Left forelimb (tissue), 1 donor: ENCODE results near the gene SLC35E2B.

Experiments
- DNase-seq: peaks from one replicate; pipeline ENCODE4 v3.0.0-alpha.2; 2018; ENCODE audit warnings: low spot score

SLC35E2B gene

DNA sequence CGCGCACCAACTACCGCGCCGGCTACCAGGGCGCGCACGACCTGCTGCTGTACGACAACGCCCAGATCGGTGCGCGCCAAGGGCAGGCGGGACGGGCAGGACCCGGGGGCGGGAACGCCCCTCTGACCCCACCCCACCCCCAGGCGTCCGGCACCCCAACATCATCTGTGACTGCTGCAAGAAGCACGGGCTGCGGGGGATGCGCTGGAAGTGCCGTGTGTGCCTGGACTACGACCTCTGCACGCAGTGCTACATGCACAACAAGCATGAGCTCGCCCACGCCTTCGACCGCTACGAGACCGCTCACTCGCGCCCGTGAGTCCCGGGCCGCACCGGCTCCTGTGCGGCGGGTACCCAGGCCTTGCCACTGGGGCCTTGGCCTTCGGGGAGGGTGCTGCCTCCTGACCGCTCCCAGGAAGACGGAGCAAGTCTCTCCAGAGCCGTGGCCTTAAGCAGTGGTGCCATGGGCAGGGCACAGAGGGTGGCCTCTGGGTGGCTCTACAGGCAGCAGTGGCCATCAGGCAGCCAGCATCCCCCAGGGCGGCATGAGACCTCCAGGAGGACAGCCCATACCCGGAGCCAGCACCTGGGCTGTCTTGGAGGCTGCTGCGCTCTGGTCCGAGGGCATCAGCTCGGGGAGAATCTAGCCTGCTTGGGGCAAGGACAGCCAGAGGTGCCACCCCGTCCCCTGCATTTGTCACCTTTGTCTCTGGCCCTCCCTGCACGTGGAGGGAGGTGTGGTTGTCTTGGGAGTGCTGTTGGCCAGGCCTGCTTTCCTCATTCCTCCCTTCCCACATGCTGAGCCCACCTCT lies 68.8 kb downstream of the SLC35E2B start:
- no peak for DNase-seq

DNA sequence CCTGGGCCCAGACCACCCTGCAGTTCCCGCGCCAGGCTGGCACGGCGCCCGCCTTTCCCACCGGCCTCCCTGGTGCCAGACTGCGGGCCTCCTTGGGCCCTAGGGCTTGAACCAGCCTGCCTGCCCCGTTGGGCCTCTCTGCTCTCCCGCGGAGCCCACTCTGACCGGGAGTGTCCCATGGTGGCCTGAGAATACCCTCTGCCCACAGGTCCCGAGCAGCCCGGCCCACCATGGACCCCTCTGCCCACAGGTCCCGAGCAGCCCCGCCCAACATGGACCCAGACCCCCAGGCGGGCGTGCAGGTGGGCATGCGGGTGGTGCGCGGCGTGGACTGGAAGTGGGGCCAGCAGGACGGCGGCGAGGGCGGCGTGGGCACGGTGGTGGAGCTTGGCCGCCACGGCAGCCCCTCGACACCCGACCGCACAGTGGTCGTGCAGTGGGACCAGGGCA lies 69.4 kb downstream of the SLC35E2B start:
- no peak for DNase-seq

DNA sequence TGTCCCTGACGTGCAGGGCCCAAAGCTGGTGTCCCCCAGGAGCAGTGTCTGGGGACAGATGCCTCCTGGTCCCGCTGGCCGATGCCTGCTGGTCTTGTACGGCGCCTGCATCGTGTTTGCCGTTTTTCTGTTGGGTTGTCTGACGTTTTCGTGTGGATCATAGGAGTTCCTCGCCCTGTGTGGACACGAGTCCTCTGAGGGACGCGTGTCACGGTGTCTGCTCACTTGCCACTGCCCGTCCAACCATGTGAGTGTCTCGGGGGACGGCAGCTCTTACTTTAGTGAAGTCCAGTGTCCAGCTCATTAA lies 69.9 kb downstream of the SLC35E2B start:
- no peak for DNase-seq

DNA sequence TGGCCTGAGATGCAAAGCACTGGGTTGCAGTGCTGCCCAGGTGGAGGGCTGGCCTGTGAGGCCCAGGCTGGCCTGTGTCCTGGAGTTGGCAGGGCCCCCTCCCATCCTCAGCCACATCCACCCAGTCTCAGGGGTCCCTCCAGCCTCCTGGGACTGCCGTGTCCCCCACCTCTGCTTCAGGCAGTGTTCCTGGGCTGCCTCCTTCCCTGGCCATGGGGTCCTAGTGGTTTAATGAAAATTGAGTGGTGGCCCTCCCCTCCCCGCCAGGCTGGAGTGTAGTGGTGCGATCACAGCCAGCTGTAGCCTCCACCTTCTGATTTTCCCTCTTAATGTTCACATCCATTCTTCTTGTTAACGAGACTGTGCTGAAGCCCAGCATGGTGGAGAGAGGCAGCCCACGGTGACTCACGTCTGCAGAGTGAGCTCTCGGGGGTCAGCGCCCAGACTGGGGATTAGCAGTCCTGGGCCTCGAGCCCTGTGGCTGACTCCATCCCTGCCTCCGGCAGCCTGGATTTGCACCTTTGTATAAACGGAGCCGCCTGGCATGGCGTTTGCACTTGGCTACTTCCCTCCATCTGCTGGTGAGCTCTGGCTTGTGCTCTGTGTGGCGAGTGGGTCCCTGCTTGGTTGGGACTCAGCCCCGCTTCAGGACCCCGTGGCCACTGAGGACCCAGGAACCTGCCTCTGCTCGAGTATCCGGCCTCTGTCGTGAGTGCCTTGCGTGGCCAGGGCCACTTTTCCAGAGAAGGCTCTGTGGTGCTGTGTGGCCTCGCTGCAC lies 70.4 kb downstream of the SLC35E2B start:
- DNase-seq: no peak

DNA sequence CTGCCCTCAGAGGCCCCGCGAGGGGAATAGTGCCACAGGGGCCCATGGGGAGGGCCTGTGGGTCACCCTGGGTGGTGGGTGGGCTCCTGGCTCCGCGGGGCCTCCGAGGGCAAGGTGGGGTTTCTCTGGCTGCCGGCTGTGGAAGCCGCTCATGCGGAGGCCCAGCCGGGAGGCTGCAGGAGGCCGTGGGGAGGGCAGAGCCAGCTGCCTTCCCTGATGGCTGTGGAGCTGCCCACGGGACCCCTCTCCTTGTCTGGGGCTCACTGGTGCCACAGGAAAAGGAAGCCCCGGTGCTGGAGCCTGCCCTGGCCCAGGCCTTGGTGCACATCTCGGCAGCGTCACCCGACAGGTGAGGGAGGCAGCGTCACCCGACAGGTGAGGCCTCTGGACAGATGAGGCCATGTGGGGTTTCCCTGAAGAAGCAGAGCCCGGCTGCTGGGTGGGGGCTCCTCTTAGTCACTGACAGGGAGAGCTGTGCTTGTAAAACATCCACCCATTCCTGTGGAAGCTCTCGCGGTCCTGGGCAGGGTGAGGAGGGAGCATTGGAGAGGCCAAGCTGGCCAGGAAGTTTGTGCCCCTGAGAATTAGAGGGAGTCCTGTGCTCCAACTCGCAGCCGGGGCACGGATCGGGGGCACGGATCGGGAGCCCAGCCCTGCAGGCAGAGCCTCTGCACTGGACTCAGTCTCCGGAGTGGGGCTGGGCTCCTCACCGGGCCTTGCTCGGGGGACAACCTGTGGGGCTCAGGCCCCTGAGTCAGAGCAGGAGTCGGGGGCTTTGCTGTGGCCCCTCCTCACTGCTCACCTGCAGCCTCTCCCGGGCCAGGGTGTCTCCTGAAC lies 71.2 kb downstream of the SLC35E2B start:
- no peak for DNase-seq

DNA sequence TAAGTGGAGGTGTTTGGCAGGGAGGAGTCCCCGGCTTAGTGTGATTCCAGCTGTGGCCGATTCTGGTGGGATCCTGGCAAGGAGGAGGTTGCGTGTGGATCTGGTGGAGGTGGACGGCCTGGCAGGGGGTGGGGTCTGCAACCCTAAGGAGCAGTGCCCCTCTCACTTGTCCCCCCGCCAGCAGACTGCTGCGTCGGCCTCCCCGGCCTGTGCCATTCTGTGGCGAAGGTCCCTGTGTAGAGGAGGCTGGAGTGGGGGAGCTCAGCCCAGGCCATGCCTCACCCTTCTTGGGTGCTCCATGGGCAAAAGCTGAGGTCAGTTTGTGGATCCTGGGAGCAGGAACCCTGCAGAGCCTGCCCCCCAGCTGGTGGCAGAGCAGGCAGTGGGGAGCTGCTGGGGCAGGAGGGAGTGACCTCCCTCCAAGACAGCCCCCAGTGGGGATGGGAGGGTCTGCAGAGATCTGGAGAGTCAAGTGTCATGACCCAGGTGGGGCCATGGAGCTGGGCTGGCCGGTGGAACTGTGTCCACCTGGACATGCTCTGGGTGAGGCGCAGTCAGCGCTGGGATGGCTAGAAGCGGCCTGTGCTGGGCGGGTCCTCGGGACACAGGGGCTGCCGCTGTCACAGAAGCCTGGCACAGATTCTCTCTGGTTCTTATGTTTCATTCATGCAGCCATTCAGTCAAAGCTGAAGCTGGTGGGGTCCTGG lies 72.0 kb downstream of the SLC35E2B start:
- no peak for DNase-seq

DNA sequence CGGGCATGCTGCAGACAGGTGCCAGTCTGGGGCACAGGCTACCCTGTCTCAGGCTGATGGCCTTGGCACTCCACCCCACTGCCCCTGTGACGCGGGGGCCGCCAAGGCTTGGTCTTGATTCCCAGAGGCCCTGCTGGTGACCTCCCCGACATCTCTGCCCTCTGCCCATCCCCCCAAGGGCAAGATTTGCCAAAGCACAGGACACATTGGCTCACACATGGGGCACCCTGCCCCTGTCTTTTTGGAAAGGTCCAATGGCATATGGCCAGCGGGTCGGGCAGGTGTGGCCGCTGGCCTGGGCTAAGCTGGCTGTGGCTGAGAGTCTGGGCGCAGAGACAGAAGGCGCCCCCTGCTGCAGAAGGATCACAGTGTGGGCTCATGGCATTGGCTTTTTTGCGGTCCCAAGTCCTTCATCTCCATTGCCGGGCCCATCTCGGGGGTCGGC lies 72.7 kb downstream of the SLC35E2B start:
- no peak for DNase-seq

DNA sequence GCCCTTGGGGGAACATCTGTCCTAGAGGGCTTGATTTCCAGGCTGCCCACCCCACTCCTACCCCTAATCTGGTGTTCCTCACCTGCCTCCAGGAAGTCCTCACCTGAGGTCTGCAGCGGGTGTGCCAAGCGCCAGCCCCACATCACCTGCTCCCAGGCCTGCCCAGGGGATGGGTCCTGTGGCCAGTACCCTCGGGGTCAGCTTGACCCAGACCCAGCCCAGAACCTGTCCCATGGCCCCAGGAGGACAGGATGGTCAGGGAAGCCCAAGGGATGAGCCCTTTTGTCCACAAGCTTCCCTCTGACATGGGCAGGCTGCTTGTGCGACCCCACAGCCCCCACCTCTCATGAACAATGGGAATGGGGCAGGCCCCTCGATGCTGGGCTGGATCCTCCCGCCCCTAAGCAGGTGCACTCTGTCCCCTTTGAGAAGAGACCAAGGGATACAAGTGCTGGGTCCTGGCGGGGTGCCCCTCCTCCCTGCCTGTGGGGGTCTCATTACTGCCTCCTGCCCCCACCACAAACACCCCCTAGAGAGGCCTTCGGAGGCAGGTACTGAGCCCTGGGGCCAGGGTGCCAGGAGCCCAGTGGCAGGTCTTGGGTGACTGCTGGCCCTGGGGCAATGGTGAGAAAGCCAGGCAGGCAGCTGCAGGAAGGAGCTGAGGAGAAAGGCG lies 74.1 kb downstream of the SLC35E2B start:
- DNase-seq: no peak

DNA sequence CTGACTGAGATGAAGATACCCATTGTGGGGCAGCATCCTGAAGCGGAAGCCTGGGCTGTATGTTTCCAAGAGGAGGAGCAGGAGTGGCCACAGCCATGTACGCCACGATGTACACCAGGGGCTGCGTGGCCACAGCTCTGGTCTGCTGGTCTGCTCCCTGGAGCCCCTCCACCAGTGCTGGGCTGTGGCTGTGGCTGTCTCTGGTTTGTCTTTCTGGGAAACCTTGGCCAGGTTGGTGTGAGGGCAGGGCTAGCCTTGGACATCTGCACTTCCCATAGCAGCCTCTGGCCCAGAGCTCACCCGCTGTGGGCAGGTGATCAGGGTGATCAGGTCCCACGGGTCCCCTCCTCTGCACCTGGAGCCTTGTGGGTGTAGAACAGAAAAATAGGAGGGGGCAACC lies 74.7 kb downstream of the SLC35E2B start:
- no peak for DNase-seq

DNA sequence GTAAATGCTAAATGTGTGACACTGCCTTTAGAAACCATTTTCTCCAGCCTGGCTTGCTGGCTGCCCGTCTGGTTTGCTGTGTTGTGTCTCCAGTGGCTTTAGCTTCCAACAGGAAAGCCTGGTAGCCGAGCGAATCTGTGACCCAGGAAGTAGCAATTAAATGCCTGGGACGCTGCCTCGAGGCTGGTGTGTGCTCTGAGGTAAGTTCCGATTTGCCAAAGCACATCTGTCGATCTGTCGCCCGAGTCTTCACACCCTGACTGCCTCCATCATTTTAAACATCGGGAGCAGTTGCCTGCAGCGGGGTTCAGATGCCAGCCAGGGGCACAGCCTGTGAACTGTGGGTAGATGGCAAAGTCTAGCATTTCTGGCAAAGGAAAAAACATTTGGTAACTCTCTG lies 75.1 kb downstream of the SLC35E2B start:
- no peak for DNase-seq

DNA sequence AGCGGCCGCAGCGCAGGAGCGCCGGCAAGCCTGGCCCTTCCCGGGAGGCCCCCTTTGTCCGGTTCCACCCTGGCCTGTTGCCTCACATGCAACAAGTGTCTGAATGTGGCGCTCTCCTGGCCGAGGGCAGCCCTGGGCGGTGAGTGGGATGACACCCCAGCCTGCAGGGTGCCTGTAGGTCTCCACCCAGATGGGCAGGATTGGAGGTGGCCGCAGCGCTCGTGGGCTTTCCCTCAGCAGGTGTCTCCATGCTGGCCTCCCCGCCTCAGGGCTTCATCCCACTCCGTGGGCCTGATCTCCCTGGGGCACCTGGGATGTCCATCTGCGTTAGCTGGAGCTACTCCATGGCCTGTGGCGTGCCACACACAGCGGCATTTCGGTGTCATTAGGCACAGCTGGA lies 75.8 kb downstream of the SLC35E2B start:
- no peak for DNase-seq

DNA sequence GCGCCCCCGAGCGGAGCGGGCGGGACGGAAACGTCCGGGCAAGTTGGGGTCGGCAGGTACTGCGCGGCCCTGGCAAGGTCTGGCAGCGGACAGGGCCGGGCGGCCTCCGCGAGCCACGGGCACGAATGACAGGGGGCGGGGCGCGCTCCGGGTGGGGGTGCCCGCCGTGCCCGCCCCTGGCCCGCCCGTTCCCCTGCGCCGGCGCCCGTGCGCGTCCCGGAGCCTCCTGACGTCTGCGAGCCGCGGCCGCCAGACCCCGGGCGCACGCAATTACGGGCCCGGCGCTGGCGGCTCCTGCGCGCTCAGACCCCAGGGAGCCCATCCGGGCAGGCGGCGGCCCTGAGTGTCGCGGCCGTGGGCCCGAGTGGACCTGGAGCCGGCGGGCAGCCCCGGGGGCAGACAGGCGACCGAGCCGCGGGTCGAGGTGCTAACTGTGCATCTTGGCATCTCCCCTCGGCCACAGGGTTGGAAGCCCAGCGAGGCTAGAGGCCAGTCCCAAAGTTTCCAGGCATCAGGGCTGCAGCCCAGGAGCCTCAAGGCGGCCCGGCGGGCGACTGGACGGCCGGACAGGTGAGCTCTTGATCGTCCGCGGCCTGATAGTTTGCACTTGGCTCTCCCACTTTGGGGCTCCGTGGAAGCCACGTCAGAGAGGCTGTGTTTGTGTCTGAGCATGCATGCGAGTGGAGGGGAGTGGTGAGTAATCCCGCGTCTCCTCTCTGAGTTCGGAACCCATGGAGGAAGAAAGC lies 76.4 kb downstream of the SLC35E2B start:
- DNase-seq: no peak

DNA sequence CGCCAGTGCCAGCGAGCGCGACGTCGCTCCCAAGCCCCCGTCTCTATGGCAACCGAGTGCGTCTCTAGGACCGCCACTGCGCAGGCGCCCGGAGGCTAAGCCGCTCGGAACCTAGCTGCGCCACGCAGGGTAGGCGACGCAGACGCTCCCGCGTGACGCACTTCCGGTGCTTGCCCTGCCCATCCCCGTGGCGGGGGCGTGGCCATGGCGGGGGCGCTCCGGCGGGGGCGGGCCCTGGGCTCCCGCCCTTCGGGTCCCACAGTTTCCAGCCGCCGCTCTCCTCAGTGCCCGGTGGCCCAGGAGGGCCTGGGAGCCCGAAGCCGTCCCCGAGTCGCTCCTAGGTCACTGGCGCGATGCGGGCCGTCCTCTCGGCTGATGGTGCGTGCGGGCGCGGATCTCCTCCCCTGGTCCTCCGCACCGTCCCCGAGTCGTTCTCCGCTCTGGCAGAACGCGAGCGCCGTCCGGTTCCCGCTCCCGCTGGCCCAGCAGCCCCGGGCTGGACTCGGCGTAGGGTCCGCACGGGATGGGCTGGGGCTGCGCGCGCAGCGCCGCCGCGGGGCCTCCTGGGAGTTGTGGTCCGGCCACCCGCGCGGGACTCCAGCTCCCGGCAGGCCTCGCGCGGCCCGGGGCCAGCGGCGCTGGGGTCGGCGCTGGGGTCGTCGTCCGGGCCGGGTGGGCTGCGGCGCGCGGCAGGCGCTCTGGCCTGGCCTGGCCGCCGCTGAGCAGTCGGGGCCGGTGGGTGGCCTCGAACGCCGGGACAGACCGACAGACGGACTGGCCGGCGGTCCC lies 77.1 kb downstream of the SLC35E2B start, which contains the start of gene MIB2:
MIB2 (plus strand) TSS at position 245 of the 789 bp plus-strand sequence. CDS start 7,953 bp downstream, outside the sequence.
- peak; percentile 96 for DNase-seq

DNA sequence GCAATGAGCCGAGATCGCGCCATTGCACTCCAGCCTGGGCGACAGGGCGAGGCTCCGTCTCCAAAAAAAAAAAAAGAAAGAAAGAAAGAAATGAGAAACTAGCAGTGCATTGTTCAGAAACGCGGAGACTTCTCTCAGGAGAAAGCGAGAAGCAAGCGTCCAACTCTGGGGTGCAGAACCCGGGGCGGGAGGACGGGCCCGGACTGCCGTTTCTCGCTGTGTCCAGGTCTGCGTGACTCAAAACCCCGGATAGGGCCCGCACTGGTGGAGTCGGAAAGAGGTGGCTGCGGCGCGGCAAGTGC lies 77.7 kb downstream of the SLC35E2B start:
- DNase-seq: no peak

DNA sequence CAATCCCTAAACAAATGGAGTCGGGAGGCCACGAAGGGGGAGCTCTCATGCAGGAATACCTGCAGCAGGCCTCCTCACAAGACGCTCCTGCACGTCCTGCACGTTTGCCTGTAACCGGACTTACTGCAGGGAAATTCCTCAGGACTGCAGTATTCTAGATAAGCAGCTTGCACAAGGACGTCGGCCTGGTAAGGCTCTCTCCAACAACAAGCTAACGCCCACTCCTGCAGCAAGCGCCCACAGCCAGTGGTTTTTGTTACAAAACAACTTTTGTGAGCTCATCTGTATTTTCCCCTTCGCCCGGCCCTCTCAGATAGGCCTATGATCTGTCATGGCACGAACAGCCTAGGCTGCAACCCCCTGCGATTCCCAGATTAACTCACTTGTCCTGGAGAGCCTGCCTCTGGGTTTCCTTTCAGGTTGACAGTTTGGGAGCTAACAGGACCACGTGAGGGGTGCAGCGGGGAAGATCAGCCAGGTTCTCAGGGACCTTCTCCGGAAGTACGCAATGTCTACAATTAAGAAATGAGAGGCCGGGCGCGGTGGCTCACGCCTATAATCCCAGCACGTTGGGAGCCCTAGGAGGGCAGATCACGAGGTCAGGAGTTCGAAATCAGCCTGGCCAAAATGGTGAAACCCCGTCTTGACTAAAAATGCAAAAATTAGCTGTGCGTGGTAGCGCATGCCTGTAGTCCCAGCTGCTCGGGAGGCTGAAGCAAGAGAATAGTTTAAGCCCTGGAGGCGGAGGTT lies 78.2 kb downstream of the SLC35E2B start:
- DNase-seq: no peak

DNA sequence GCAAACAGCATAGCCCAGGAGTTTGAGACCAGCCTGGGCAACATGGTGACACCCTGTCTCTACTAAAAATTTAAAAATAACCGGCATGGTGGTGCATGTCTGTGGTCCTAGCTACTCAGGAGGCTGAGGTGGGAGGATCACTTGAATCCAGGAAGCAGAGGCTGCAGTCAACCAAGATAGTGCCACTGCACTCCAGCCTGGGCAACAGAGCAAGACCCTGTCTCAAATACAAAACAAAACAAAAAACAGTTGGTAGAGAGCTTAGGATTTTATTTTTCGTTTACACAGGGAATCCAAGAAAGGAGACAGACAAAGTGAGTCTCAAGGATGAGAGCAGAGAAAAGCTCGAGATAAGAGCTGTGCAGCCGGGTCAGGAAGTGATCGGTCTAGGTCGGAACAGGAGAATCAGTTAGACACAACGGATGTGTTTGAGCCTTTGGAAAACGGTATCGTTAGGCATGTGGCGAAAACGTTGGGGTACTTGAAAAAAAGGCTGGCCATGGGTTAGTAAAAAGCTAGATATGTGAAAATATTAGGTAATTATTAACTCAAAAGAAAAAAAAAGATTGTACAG lies 79.0 kb downstream of the SLC35E2B start:
- no peak for DNase-seq

DNA sequence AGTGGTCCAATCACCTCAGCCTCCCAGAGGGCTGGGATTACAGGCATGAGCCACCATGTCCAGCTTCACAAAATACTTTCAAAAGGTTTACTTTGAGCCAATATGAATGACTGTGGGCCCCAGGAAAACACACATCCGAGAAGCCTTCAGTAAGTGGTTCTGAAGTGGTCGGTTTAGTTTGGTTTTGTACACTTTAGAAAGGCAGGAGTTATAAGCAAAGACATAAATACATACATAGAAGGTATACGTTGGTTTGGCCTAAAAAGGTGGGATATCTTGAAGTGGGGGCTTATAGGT lies 80.5 kb downstream of the SLC35E2B start:
- DNase-seq: no peak

DNA sequence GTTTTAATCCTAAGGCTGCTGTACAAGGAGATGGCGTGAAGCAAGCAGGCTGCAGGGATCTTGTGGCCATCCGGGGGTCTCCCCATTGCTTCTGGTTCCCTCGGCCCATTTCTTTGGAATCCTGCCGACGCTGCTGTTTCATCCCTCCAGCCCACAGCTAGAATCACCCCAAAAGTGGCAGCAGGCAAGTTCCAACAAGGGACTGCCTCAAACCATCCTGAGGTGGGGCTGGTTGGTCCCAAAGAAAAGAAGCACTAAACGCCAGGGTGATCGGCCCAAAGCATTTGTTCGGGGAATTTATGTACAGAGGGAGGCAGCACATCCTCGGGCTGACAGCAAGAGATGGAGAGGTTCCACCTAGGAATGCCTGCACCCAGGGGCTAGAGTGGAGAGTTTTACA lies 81.8 kb downstream of the SLC35E2B start:
- DNase-seq: no peak
